DLD1 (cell line): ENCODE measurements around the gene ZNF467.

Experiments
- in situ Hi-C: cut with HindIII; loops from 2 replicates; pipeline ENCODE4 v1.10.0; 2017; ENCODE audit warnings: low sequenced_read_pairs

The ZNF467 gene

DNA sequence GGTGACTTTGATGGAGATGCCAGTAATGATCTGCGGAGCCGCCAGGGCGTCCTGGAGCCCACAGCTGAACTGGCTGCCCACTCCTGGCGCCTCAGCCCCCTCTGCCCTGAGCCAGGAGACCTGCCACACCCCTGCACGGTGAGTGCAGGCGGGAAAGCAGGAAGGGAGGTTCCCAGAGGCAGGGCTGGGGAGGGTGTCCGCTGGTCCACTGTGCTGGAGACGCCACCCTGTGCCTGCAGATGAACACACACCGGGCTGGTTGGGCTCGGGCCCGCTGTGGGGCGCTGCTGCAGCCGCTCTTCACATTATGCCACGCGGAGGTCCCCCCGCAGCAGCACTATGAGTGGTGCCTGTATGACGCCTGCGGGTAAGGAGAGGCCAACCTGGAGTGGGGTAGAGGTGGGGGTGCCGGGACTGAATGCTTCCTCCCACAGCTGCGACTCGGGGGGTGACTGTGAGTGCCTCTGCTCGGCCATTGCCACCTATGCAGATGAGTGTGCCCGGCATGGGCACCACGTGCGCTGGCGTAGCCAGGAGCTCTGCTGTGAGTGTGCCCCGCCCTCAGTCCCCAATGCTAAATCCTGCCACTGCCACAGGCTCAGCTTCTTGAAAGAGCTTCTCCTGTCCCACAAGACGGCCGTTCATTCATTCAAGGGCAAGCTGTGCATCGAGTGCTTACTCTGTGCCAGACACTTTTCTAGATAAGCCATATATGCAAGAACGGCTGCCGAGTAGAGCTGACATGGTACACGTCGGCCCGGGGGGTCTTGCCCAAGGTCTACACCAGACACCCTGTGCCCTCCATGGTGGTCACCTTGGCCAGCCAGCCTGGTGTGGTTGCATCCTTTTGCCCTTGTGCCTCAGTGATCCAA, 14.3 kb upstream of the ZNF467 start:
- in situ Hi-C loops: no loop called here

DNA sequence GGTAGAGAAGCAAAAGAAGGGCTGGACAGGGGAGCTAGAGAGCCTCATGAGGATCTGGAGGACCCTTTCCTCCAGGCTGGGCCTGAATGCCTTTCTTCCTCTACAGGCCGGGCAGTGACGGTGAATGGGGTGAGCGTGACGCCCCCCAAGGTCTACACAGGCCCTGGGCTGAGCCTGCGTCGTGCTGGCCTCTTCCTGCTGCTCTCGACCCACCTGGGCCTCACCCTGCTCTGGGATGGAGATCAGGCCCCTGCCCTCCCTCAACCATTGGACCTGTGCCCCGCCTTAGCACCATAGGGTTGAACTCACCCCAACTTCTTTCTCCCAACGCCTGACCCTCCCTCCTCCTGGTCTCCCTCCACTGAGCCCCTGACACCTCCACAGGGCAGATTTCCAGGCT, 12.6 kb upstream of the ZNF467 start:
- in situ Hi-C loops: no loop called here

DNA sequence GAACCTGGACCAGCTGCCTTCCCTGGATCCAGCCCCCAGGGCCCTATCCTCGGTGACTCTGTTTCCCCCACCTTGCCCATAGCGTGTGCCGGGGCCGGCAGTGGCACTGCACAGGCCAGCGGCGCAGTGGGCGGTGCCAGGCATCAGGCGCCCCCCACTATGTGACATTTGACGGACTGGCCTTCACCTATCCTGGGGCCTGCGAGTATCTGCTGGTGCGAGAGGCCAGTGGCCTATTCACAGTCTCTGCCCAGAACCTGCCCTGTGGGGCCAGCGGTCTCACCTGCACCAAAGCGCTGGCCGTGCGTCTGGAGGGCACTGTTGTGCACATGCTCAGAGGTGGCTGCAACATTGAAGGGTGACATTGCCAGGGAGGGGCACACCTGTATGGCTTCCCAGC, 12.0 kb upstream of the ZNF467 start:
- in situ Hi-C loops: no loop called here

DNA sequence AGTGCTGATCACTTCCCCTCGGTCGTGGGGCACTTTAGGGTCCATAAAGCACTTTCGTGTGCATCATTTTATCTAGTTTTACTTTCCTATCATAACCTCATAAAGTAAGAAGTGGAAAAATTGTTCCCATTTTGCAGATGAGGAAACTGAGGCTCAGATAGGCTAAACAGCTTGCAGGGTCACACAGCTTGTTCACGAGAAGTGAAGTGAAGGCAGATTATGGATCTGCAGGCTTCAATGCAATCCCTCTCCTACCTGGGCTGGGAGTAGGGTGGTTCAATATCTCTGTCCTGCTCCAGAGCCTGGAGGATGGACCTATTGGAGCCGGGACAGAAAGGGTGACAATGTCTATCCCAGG, 10.8 kb upstream of the ZNF467 start:
- in situ Hi-C loops: no loop called here

DNA sequence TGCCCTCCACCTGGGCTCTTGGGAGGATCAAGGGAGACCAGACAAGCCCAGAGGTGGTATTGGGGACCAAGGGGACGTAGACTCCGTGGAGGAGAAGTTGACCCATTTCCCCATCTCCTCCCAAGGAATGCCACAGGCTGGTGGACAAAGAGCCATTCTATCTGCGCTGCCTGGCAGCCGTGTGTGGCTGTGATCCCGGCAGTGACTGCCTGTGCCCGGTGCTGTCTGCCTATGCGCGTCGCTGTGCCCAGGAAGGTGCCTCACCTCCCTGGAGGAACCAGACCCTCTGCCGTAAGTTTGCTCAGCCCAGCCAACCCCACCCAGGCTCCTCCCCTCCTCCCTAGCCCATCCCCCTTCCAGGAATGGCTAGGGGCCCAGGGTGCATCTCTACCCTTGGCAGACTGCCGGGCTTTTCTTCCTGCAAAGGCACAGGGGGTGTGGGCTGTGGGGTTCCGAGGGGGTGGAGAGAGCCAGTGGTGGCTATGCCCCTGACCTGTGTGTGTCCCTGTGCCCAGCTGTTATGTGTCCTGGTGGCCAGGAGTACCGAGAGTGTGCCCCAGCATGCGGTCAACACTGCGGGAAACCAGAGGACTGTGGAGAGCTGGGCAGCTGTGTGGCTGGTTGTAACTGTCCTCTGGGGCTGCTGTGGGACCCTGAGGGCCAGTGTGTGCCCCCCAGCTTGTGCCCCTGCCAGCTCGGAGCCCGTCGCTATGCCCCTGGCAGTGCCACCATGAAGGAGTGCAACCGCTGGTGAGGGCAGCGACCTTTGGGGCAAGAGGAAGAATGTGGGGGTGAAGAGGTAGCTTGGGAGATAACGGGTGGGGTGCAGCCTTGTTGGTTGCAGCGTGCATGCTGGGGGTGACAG, 10.2 kb upstream of the ZNF467 start:
- in situ Hi-C loops: no loop called here

DNA sequence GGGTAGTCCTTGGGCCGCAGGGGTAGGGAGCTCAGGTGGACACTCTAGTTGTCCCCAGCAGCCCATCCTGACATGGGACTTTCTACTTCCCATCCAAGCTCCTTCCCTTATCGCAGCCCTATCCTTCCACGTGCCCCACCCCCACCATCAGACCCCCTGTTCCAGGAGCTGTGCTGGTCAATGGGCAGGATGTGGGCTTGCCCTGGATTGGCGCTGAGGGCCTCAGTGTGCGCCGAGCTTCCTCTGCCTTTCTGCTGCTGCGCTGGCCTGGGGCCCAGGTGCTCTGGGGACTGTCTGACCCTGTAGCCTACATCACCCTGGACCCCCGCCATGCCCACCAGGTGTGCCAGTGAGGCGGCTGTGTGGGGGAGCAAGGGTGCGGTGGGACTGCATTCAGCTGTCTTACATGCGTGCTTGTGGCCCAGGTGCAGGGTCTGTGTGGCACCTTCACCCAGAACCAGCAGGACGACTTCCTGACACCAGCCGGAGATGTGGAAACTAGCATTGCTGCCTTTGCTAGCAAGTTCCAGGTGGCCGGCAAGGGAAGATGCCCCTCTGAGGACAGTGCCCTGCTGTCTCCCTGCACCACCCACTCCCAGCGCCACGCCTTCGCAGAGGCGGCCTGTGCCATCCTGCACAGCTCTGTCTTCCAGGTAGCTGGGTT, 9.4 kb upstream of the ZNF467 start:
- in situ Hi-C loops: no loop called here

DNA sequence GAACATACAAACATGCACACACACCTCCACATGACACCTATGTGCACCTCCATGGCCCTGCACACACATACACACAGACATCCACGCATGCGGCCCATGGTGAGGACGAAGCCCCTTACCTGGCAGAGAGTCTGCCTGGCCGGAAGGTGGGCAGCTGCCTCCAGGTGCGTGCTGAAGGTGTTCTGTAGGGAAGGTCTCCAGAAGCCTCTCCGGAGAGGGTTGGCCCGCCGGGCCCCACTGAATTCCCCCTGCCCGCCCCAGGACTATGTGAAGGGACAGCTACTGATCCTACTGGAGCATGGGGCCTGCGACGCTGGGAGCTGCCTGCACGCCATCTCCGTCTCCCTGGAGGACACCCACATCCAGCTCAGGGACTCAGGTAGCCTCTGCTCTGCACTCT, 8.5 kb upstream of the ZNF467 start:
- in situ Hi-C loops: no loop called here

DNA sequence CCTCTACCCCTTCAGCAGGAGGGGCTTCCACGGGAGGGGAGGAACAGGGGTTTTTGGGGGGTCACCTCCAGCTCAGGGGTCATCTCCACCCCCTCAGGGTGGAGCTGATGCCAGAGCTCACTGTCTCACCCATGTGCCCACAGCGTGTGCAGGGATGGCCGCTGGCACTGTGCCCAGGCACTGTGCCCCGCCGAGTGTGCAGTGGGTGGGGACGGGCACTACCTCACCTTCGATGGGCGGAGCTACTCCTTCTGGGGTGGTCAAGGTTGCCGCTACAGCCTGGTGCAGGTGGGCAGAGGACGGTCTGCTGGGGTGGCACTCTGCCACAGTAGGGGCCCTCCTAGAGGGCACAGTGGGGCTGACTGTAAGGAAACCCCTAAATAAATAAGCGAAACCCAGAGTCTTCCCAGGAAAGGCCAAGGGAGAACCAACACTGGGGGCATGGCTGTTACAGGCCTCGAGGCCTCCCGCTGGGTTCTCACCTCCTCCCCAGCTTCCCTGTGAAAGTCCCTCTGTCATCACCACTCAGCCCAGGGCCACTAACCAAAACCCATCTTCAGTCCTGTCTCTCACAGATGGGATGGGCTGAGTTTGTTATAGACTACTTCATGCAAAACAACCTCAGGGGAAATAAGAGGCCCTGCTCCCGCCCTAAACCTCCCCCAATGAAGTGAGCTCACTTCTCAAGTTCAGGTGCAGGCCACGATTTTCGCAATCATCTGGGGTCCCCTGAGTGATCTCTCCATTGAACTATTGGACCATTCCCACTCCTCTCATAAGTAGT, 7.4 kb upstream of the ZNF467 start:
- in situ Hi-C loops: no loop called here

DNA sequence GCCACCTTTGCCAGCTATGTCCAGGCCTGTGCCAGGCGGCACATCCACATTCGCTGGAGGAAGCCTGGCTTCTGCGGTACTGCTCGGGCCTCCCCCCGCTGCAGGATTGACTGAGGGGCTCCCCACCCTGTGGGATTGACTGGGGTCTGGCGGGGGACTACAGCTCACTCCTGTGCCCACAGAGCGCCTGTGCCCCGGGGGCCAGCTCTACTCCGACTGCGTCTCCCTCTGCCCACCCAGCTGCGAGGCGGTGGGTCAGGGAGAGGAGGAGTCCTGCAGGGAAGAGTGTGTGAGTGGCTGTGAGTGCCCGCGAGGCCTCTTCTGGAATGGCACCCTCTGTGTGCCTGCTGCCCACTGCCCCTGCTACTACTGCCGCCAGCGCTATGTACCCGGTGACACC, 6.7 kb upstream of the ZNF467 start:
- in situ Hi-C loops: no loop called here

DNA sequence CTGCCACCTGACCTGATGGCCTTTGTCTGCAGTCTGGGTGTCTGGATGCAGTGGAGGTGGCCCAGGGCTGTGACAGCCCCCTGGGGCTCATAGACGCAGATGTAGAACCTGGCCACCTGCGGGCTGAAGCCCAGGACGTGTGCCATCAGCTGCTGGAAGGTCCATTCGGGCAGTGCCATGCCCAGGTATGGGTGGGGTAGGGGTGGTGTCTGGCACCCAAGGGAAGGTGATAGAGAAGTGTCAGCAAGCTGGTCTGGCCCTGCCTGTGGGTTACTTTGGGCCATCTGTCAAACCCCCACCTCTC, 6.1 kb upstream of the ZNF467 start:
- in situ Hi-C loops: no loop called here

DNA sequence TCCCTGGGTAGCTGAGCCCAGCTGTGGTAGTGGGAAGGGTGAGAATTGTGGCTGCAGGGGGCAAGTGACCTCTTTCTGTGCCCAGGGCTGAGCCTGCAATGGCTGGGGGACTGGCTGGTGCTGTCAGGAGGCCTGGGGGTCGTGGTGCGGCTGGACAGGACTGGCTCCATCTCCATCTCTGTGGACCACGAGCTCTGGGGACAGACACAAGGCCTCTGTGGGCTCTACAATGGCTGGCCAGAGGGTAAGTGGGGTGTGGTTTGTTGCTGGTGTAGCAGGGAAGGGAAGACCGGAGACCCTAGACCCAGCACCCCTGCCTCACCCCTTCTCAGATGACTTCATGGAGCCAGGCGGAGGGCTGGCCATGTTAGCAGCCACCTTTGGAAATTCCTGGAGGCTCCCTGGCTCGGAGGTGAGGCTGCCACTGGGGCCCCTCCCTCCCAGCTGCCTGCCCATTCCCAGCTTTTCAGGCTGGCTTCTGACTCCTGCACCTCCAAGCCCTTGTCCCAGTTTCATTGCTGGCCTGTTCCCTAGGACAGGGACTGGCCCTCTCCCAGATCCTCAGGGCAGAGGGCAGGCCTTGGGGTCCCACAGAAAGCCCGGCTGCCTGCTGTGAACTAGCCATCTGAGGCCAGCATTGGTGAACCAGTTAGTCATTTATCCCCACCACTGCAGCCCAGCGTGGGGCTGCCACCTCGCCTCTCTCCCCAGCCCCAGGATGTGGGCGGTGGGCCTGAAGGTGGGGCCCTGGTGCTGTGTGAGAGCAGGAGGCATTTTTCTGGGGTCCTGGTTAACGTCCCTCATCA, 5.5 kb upstream of the ZNF467 start:
- in situ Hi-C loops: no loop called here

DNA sequence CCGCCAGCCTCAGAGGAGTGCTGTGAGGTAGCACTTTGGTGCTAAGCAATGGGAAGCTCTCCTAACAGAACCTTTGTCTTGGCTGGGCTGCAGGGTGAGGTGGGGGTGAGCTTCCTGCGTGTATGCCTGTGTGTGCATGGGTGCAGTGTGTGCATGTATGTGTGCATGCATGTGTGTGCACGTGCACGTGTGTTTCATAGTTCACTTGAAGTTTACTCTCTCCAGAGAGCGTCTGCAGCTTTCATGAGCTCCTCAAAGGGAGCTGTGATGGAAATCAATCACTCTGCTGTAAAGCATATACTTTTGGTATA, 4.9 kb upstream of the ZNF467 start:
- in situ Hi-C loops: no loop called here

DNA sequence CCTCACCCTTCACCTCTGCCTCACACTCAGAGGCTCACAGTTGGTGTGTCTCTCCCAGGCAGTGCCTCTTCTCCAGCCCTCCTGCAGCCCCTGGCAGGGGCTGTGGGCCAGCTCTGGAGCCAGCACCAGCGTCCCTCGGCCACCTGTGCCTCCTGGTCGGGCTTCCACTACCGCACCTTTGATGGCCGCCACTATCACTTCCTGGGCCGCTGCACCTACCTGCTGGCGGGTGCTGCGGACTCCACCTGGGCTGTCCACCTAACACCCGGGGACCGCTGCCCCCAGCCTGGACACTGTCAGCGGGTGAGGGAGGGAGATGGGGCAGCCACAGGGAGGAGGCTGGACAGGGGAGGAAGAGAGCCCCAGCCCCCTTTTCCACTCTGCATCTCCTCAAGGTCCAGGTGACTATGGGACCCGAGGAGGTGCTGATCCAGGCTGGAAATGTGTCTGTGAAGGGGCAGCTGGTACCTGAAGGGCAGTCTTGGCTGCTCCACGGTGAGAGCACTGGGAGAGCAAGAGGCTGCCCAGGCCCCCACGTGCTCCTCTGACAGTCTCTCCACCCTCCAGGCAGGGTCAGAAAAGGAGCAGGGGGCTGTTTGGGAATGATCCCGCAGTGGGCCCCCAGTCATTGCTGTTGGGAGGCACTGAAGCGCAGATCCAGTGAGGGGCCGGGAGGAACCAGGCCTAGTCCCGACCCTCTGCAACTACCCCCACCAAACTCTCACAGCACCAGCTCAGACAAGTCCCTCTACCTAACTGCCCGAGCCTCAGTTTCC, 4.4 kb upstream of the ZNF467 start:
- in situ Hi-C loops: no loop called here

DNA sequence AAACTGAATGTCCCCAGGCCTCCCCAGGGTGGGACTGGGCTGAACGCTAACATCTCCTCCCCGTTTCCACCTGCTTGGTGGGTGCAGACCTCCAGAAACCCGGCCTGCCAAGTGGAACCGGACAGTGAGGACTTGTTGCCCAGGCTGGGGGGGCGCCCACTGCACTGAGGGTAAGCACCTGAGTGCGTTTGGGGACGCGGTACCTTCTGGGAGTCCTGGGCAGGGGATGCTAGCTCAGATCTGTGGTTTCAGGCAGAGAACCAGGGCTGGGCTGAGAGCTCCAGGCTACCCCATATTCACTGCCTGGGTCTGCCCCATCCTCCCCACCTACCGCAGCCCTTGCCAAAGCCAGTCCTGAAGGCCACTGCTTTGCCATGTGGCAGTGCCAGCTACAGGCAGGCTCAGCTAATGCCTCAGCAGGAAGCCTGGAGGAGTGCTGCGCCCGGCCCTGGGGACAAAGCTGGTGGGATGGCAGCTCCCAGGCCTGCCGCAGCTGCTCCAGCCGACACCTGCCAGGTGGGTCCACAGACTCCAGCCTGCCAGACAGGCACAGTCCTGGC, 3.5 kb upstream of the ZNF467 start:
- in situ Hi-C loops: no loop called here

DNA sequence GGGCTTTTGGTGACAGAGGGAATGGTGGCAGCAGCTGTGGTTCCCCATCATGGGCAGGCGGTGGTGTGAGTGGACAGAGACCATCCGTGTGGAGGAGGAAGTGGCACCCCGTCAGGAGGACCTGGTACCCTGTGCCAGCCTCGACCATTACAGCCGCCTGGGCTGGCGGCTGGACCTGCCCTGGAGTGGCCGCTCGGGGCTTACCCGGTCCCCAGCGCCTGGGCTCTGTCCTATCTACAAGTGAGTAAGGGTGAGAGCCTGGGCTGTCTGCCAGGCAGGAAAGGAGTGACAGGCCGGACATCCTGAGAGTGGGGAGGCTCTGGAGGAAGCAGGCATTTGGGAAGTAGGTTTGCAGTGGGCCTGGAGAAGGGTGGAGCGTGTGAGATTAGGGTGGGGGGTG, 2.9 kb upstream of the ZNF467 start:
- in situ Hi-C loops: no loop called here

DNA sequence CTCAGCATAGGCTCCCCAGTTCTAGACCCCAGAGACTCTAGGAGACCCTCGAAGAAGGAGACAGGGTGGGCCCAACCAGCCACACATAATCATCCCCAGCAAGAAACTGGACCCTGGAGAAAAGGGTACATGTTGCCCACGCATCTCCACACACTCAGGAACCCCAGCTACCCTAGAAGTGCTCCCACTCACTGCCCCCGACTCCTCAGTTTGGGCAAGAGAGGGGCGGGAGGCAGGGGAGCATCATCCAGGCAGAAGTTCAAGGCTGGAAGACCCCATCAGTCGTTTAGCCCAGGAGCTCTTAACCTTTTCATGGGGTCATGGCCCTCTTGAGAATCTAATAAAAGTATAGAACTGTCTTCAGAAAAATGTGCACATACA, 1.8 kb upstream of the ZNF467 start:
- in situ Hi-C loops: no loop called here

DNA sequence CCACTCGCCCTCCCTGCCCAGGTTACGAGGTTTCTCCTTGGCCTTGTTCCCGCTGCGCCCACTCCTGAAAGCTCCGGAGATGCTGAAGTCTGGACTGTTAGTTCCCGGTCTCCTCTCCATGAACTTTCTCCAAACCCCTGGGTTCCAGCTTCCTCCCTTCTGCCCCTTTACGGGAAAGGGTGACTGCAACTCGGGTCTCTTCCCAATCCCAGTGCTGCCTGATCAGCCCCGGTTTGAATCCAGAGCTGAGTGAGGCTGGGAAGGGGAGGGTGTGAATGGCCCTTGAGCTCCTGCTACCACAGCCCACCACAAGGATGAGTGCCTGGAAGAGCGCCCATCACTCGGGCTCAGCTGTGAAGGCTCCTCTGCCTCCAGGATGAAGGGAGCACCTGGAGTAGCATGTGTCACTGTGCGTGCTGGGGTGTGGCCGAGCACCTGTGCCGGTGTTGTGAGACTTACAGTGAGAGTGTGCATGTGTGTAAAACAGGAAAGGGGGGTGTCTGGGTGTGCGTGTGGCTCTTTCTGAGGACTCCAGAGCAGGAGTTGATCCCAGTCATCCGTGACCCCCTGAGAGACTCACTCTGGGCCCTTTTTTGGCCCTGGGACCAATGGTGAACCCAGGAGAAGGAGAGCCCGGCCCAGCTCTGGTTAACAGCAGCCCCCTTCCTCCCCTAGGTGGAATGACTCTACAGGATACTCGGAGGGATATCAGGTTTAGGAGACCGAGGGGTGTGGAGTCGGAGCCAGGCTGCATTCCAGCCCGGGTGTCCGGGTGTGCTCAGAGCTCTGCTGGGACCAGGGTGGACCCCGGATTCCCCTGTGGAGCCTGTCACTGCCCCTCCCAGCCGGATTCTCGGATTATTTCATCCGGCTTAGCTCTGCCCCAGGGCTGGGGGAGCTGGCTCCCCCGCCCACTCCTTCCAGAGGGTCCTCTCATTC, 1.1 kb upstream of the ZNF467 start:
- in situ Hi-C loops: no loop called here

DNA sequence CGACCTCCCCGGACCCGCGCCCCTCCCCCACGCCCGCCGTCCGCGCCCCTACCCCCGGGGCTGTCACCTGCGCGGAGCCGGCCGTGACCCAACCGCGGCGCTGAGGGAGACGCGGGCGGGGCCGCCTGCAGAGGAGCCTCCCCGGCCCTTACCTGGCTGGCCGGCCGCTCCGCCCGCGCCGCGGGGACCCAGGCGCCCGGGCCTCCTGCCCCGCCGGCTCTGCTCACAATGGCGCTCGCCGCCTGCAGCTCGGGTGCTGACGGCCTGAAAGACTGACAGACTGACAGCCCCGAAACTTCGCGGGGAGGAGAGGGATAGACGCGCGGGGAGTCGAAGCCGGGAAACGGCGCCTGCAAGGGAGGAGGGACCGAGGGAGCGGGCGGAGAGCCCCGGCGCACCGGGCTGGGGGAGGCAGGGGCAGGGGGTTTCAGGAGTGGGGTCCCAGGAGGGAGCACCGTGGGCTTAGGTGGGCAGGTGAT, 393 bp downstream of the ZNF467 start:
- in situ Hi-C loops: no loop called here
